ENCODE results near the gene CBX3.
A peak's percentile ranks its signal among the peaks of the same experiment; 100 is the strongest.
"Not testable (repeated sequence)": the region's sequence is repeated elsewhere in the genome, so short reads cannot be mapped to it uniquely, and the experiment has no call there.

The CBX3 gene

GRCh38 chr7:26188957-26189541 lies 12.5 kb upstream of the CBX3 start:
- DNase-seq: no peak

GRCh38 chr7:26189697-26190096 lies 11.8 kb upstream of the CBX3 start:
- no peak for DNase-seq

- DNase-seq: no peak
Measured at GRCh38 chr7:26190417-26190869, 11.1 kb upstream of the CBX3 start.

- no peak for DNase-seq
Measured at GRCh38 chr7:26191233-26191973, 10.1 kb upstream of the CBX3 start.

- no peak for DNase-seq
Measured at GRCh38 chr7:26191974-26192479, 9.5 kb upstream of the CBX3 start.

GRCh38 chr7:26192485-26193087 lies 9.0 kb upstream of the CBX3 start:
- DNase-seq: no peak

- no peak for DNase-seq
Measured at GRCh38 chr7:26193432-26194207, 7.9 kb upstream of the CBX3 start.

- DNase-seq: not testable (repeated sequence)
Measured at GRCh38 chr7:26194764-26195163, 6.8 kb upstream of the CBX3 start.

GRCh38 chr7:26195182-26195581 lies 6.4 kb upstream of the CBX3 start:
- no peak for DNase-seq

- DNase-seq: no peak
Measured at GRCh38 chr7:26195867-26196657, 5.5 kb upstream of the CBX3 start.

- no peak for DNase-seq
Measured at GRCh38 chr7:26197153-26198115, 4.1 kb upstream of the CBX3 start.

- no peak for DNase-seq
Measured at GRCh38 chr7:26198133-26198780, 3.3 kb upstream of the CBX3 start.

GRCh38 chr7:26198781-26199169 lies 2.8 kb upstream of the CBX3 start:
- DNase-seq: no peak

GRCh38 chr7:26199301-26200037 lies 2.1 kb upstream of the CBX3 start:
- DNase-seq: no peak

- no peak for DNase-seq
Measured at GRCh38 chr7:26200038-26200443, 1.5 kb upstream of the CBX3 start.

GRCh38 chr7:26200444-26201246 lies 900 bp upstream of the CBX3 start, which contains the start of gene HNRNPA2B1:
HNRNPA2B1 (minus strand) TSS chr7:26200746; CDS start chr7:26200577, 169 bp downstream.
- DNase-seq: peak; percentile 58 to 87

- no peak for DNase-seq
Measured at GRCh38 chr7:26202019-26202990, 760 bp downstream of the CBX3 start.

GRCh38 chr7:26203016-26203415 lies 1.5 kb downstream of the CBX3 start:
- no peak for DNase-seq

Data from cerebellar nuclear complex (tissue), 1 donor.